ENCODE results near the gene TACC3.

The TACC3 gene

GRCh38 chr4:1748465-1748995 lies 27.2 kb downstream of the TACC3 start:
- DNase-seq = peak; percentile 59

GRCh38 chr4:1749370-1749769 lies 28.0 kb downstream of the TACC3 start:
- no peak for DNase-seq

GRCh38 chr4:1749826-1750225 lies 28.5 kb downstream of the TACC3 start:
- no peak for DNase-seq

GRCh38 chr4:1750381-1751154 lies 29.2 kb downstream of the TACC3 start:
- no peak for DNase-seq

- DNase-seq = no peak
Measured at GRCh38 chr4:1751155-1751918, 30.0 kb downstream of the TACC3 start.

GRCh38 chr4:1751919-1752283 lies 30.6 kb downstream of the TACC3 start:
- DNase-seq = no peak

- DNase-seq = no peak
Measured at GRCh38 chr4:1752284-1753041, 31.1 kb downstream of the TACC3 start.

- DNase-seq = no peak
Measured at GRCh38 chr4:1753294-1753696, 32.0 kb downstream of the TACC3 start.

GRCh38 chr4:1753697-1754311 lies 32.5 kb downstream of the TACC3 start:
- DNase-seq = no peak

- no peak for DNase-seq
Measured at GRCh38 chr4:1754336-1754735, 33.0 kb downstream of the TACC3 start.

GRCh38 chr4:1755297-1755696 lies 34.0 kb downstream of the TACC3 start:
- no peak for DNase-seq

- no peak for DNase-seq
Measured at GRCh38 chr4:1756079-1756478, 34.8 kb downstream of the TACC3 start.

- DNase-seq = no peak
Measured at GRCh38 chr4:1756893-1757779, 35.8 kb downstream of the TACC3 start.

GRCh38 chr4:1757836-1758235 lies 36.5 kb downstream of the TACC3 start:
- no peak for DNase-seq

GRCh38 chr4:1758306-1759121 lies 37.2 kb downstream of the TACC3 start:
- no peak for DNase-seq

- no peak for DNase-seq
Measured at GRCh38 chr4:1759170-1759817, 38.0 kb downstream of the TACC3 start.

- no peak for DNase-seq
Measured at GRCh38 chr4:1759818-1760223, 38.5 kb downstream of the TACC3 start.

GRCh38 chr4:1760521-1761071 lies 39.3 kb downstream of the TACC3 start:
- DNase-seq = no peak

- DNase-seq = no peak
Measured at GRCh38 chr4:1761130-1761689, 39.9 kb downstream of the TACC3 start.
